HG03135 (cell line): ENCODE results near the gene AP5M1.
"Not testable (repeated sequence)": the region's sequence is repeated elsewhere in the genome, so short reads cannot be mapped to it uniquely, and the experiment has no call there.

ENCODE experiments used
- ATAC-seq: cut with Tn5 transposase; IDR thresholded peaks from one replicate; pipeline ENCODE4 v1.9.1; 2021; ENCODE audit warnings: mild to moderate bottlenecking, moderate library complexity; ENCODE audit not compliant: unreplicated experiment

AP5M1 gene

GRCh38 chr14:57268161-57269069 is at the start of gene AP5M1, which contains the start of gene EXOC5:
Gene AP5M1, plus strand, starts transcription at chr14:57268971. Its CDS starts 344 bp downstream, at chr14:57269315.
Gene EXOC5, minus strand, starts transcription at chr14:57268905. Its CDS starts 257 bp downstream, at chr14:57268648.
- ATAC-seq: peak; percentile 85

DNA sequence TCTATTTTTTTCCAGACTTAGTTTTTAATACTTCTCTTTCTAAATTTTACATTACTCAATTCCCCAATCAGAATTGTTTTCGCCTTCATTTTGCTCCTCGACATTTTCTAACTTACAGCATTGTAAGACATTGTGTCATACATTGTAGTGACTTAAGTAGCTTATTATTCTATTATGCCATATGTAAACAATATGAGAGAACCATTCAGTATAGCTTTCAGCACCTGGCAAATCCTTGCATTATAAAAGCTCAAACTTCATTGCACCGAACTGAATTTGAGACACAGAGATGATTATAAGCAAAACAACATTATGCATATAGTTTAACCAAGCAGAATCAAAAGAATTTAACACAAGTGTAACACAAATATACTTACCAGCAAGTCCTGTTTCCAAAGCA is 46.8 kb upstream of the AP5M1 start:
- no peak for ATAC-seq

DNA sequence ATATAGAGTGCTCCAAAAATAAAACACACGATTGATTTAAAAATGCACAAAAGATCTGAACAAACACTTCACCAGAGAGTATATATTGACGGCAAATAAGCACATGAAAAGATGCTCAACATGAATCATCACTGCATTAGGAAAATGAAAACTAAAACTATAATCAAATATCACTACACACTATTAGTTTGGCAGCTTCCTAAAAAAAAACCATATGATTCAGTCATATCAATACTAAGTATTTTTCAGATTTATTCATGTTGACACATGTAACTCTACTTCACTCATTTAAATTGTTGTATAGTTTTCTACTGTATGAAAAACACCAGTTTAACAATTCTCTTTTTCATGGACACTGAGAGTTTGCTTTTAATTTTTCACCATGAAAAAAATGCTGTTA is 41.7 kb upstream of the AP5M1 start:
- no peak for ATAC-seq

- ATAC-seq: not testable (repeated sequence)
Measured at GRCh38 chr14:57228320-57228719, 40.5 kb upstream of the AP5M1 start.

DNA sequence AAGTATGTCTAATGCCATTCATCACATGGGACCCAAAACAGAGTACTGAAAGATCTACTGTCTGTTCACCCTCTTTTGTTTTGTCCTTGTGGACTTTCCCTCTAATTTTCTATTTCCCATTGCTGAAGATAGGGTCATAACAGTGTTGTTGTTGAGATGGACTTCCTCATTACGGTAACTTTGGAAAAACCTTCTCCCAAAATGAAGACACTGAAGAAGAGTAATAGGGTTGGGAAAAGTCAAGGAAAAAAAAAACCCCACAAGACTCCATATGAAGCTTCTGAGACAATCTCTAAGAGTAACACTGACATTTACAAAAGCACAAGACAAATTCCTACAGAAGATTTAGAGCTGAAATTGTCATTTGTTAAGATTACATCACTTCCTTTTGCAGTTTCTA is 36.8 kb upstream of the AP5M1 start:
- ATAC-seq: no peak

- not testable (repeated sequence) for ATAC-seq
Measured at GRCh38 chr14:57240115-57240514, 28.7 kb upstream of the AP5M1 start.

DNA sequence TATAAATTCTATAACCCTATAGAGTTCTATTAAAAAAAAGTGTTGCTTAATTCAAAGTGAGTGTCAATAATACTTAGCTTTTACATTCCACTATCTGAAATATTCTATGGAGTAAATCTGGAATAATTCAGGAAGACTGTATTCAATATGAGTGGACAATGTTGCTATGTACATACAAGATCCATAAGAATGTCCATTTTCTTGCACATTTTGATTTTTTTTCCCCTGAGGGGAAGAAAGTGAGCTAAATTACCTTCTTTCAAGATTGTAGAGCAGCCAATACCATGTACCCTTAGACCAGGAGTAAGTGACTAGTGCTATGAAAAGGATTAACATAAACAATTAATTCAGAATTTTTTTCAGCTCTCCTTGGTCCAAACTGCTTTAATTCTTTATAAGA is 25.5 kb upstream of the AP5M1 start:
- no peak for ATAC-seq

DNA sequence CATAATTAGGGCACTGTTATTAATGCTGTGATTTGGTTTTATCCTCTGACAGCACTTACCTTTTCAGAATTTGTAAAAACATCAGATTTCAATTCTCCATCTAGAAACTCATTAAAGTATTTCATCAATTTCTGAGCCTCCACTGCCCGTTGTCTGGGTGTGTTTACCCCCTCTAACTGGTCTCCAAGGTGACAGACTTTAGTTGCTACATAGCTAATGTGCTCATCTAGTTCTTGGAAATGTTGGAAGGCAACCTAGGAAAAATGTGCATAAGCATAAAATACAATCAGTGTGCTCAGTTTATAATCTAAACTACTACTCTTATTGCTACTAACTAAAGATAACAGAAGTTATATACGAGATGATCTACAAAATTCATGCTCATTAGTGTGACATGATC is 24.7 kb upstream of the AP5M1 start:
- ATAC-seq: no peak

GRCh38 chr14:57245941-57246340 is 22.8 kb upstream of the AP5M1 start:
- ATAC-seq: no peak

GRCh38 chr14:57246933-57247657 is 21.7 kb upstream of the AP5M1 start:
- ATAC-seq: no peak

- peak; percentile 60 for ATAC-seq
Measured at GRCh38 chr14:57254884-57255283, 13.9 kb upstream of the AP5M1 start.

DNA sequence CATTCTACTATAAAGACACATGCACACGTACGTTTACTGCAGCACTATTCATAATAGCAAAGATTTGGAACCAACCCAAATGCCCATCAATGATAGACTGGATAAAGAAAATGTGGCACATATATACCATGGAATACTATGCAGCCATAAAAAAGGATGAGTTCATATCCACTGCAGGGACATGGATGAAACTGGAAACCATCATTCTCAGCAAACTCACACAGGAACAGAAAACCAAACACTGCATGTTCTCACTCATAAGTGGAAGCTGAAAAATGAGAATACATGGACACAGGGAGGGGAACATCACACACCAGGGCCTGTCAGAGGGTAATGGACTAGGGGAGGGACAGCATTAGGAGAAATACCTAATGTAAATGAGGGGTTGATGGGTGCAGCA is 10.6 kb upstream of the AP5M1 start:
- not testable (repeated sequence) for ATAC-seq

DNA sequence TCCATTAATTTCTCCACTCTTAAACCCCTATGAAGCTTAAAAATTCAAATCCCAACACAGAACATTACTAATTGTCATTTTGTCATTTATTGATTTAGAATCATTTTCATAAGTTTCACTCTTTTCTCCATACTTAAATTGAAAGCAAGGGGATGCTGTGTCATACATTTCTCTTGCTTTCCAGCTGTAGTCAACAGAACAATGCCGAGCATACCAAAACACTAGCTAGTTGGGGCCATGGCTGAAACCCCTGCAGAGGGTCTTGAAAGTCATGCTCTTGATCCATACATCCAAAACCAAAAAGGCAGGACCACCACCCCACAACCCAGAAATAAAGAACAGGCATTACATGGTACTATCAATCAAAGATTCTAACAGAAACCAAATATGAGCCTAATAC is 9.1 kb upstream of the AP5M1 start:
- ATAC-seq: no peak

GRCh38 chr14:57261604-57262003 is 7.2 kb upstream of the AP5M1 start:
- no peak for ATAC-seq

DNA sequence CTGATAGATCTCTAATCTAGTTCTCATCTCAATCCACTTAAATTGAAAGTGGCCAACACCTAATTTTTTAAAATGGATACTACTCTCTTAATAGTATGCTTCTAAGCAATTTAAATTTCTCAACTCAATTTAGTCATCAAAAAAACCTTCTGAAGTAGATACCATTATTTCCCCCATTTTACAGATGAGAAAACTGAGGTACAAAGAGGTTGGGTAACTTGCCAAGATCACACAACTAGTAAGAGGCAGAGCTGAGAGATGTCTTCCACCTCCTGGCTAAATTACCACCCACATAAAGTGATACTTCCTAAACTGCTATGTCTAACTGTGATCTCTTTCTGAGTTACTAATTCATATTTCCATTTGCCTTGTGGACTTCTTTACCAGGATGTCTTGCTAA is 6.7 kb upstream of the AP5M1 start:
- ATAC-seq: no peak

DNA sequence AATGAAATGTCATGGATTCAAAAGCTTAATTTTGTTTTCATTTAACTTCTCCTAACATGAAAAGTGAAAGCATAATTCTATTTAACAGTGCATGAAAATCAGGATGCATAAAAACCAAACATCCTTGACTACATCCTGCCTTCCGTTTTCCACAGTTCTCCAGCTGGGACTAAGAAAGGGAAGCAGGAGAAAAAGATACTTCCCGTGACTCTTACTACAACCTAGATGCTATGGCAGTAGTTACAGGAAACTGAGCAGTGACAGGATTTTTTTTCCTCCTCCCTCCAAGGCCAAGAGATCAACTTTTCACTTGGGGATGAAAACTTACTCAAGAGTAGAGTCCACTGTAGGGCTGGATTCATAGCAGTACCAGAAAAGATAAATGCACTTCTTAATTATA is 2.7 kb upstream of the AP5M1 start:
- ATAC-seq: no peak

DNA sequence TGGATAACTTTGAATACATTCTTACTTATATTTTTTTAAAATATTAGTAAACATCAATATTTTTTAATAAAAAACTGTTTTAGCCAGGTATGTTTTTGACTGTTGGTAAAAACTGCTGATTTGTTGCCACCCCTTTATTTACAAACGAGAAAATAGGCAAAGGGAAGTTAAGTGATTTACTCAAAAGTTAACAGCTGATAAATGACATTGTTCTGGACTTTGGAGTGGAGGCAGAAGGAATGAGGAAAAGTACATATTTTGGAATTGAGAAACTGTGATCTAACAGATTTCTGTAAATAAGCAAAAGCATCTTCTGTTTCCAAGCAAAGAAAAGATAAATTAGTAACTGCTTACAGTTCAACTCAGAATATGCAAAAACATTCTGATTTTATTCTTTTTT is 4.5 kb downstream of the AP5M1 start:
- ATAC-seq: no peak

DNA sequence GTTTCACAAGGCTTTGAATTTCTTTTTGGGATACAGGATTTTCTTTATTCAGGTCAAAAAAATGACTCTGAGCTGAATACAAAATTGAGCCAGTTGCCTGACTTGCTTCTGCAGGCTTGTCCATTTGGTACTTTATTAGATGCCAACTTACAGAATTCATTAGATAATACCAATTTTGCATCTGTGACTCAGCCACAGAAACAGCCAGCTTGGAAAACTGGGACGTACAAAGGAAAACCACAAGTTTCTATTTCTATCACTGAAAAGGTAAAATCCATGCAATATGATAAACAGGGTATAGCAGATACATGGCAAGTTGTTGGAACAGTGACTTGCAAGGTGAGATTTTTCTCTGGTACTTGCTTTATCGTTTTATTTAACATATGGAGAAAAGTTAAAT is 5.8 kb downstream of the AP5M1 start:
- ATAC-seq: no peak

- ATAC-seq: no peak
Measured at GRCh38 chr14:57275023-57275664, 6.4 kb downstream of the AP5M1 start.

DNA sequence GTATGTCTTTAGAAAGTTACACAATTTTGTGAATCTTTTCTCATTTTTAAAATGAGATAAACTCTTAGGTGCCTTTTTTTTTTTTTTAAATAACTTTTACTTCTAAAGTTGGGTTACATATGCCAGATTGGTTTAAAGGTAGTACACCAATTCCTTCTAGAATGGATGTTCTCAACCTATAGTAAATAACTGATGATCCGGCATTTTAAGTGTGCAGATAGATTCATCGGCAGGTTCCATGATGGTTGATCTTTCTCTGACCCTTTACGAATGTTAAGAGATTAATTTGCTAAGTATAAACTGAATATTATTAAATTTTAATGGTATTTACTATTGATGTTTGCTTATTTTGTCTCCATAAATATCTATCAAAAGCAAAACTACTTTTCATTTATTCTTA is 8.3 kb downstream of the AP5M1 start:
- ATAC-seq: no peak

DNA sequence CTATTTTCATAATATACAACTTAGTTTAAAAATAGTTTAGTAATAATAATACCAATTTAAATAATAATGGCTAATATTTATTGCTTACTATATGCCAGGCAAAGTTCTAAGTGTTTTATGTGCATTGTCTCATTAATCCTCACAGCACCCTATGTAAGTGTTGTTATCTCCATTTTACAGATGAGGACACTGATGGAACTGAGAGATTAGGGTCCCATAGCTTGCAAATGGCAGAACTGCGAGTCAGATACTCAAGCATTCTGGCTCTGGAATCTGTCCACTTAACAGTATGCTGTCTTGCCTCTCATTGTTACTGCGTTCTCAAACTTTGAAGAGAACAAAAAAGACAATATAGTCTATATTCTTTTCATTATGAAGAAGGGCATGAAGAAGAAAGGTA is 19.0 kb downstream of the AP5M1 start:
- no peak for ATAC-seq

DNA sequence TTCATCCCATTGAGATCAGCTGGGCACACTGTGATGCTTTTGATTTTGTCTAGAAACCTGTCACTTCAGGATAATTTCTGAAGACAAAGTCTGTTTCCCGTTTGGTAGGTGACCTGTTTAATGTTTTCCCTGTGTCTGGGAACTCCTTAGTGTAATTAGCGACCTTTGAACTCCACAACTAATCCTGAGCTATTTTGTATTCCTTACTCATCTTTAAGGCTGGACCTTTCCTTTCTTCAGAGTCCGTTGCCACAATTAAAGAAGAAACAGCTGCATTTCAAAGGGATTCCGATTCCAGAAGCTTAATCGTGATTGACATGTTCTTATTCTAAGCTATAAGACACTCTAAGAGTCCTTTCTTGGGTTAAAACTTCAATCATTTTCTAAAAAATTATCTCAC is 22.0 kb downstream of the AP5M1 start:
- no peak for ATAC-seq
